NOMO-1 treated with dmso at 0.1 percent for 144 hours (cell line): ENCODE results near the gene GLB1L.
A peak's percentile ranks its signal among the peaks of the same experiment; 100 is the strongest.
"Not testable (repeated sequence)": the region's sequence is repeated elsewhere in the genome, so short reads cannot be mapped to it uniquely, and the experiment has no call there.

Experiments used
- DNase-seq: peaks from one replicate; lab custom pipeline; 2025; ENCODE audit not compliant: unreplicated experiment; lab: John Stamatoyannopoulos, UW

The GLB1L gene

GRCh38 chr2:219245148-219245898 lies at the start of gene GLB1L, which contains the start of gene STK16:
Gene GLB1L, minus strand, starts transcription at chr2:219245444. Its CDS starts 1,871 bp downstream, at chr2:219243573.
Gene STK16, plus strand, starts transcription at chr2:219245479. Its CDS starts 521 bp downstream, at chr2:219246000.
- peak; percentile 75 for DNase-seq

GRCh38 chr2:219294356-219295351 lies 49.4 kb upstream of the GLB1L start:
- DNase-seq, result peak; percentile 70

GRCh38 chr2:219293736-219294231 lies 48.5 kb upstream of the GLB1L start:
- no peak for DNase-seq

GRCh38 chr2:219292616-219293015 lies 47.4 kb upstream of the GLB1L start:
- DNase-seq, result no peak

- no peak for DNase-seq
These were observed 46.8 kb upstream of the GLB1L start for GRCh38 chr2:219291910-219292490.

- DNase-seq, result no peak
These were observed 46.1 kb upstream of the GLB1L start for GRCh38 chr2:219291394-219291793.

GRCh38 chr2:219290381-219291171 lies 45.3 kb upstream of the GLB1L start:
- DNase-seq, result no peak

GRCh38 chr2:219289537-219290361 lies 44.5 kb upstream of the GLB1L start:
- no peak for DNase-seq

GRCh38 chr2:219289195-219289536 lies 43.9 kb upstream of the GLB1L start:
- no peak for DNase-seq

- no peak for DNase-seq
These were observed 42.5 kb upstream of the GLB1L start for GRCh38 chr2:219287580-219288265.

- DNase-seq, result not testable (repeated sequence)
These were observed 41.8 kb upstream of the GLB1L start for GRCh38 chr2:219287116-219287440.

- DNase-seq, result no peak
These were observed 41.3 kb upstream of the GLB1L start for GRCh38 chr2:219286436-219287115.

- no peak for DNase-seq
These were observed 40.7 kb upstream of the GLB1L start for GRCh38 chr2:219285894-219286425.

GRCh38 chr2:219285373-219285735 lies 40.1 kb upstream of the GLB1L start:
- DNase-seq, result no peak

- no peak for DNase-seq
These were observed 39.5 kb upstream of the GLB1L start for GRCh38 chr2:219284501-219285372.

- no peak for DNase-seq
These were observed 37.8 kb upstream of the GLB1L start for GRCh38 chr2:219282943-219283581.

GRCh38 chr2:219282375-219282774 lies 37.1 kb upstream of the GLB1L start:
- no peak for DNase-seq
